GM23248 (cell line): Measurements from ENCODE around the gene FEM1B. TPM values are rescaled to one million over a fixed set of nuclear protein-coding genes. Genes with fewer than 3 reads are reported as not detected.

Source experiments
- DNase-seq: peaks from one replicate; pipeline ENCODE4 v3.0.0-alpha.2; 2015
- H2AFZ ChIP-seq: fragments of 200-600 bp; sonication (generic); 2 replicates; pipeline ENCODE4 v1.6.1; 2016; ENCODE audit warnings: antibody characterized with exemption
- H3F3A ChIP-seq: fragments of 200-600 bp; sonication (generic); 2 replicates; pipeline ENCODE4 v1.6.1; 2016; ENCODE audit warnings: mild to moderate bottlenecking, antibody characterized with exemption, mixed run types; ENCODE audit not compliant: insufficient read depth
- H3K27ac ChIP-seq: fragments of 200-600 bp; sonication (generic); 2 replicates; pipeline ENCODE4 v1.5.1; 2016; ENCODE audit warnings: mild to moderate bottlenecking
- H3K27me3 ChIP-seq: fragments of 200-600 bp; sonication (generic); replicated peaks from 2 replicates; pipeline ENCODE4 v1.6.1; 2016; ENCODE audit warnings: mild to moderate bottlenecking; ENCODE audit not compliant: insufficient read depth
- H3K36me3 ChIP-seq: fragments of 200-600 bp; sonication (generic); 2 replicates; pipeline ENCODE4 v1.6.1; 2016; ENCODE audit warnings: low read depth, mild to moderate bottlenecking
- H3K4me1 ChIP-seq: fragments of 200-600 bp; sonication (generic); 2 replicates; pipeline ENCODE4 v1.6.1; 2016; ENCODE audit warnings: mild to moderate bottlenecking; ENCODE audit not compliant: insufficient read depth
- H3K4me2 ChIP-seq: fragments of 200-600 bp; sonication (generic); one replicate; pipeline ENCODE4 v1.6.1; 2016; ENCODE audit warnings: mild to moderate bottlenecking; ENCODE audit not compliant: unreplicated experiment
- H3K4me3 ChIP-seq: fragments of 200-600 bp; sonication (generic); 2 replicates; pipeline ENCODE4 v1.5.1; 2016; ENCODE audit warnings: mild to moderate bottlenecking
- H3K79me2 ChIP-seq: fragments of 200-600 bp; sonication (generic); 2 replicates; pipeline ENCODE4 v1.6.1; 2016; ENCODE audit warnings: mild to moderate bottlenecking; ENCODE audit not compliant: insufficient read depth
- H3K9ac ChIP-seq: fragments of 200-600 bp; sonication (generic); 2 replicates; pipeline ENCODE4 v1.6.1; 2016; ENCODE audit warnings: mild to moderate bottlenecking
- H3K9me2 ChIP-seq: fragments of 200-600 bp; sonication (generic); 2 replicates; pipeline ENCODE4 v1.6.1; 2016; ENCODE audit warnings: mixed run types, mild to moderate bottlenecking, moderate library complexity; ENCODE audit not compliant: insufficient read depth
- H3K9me3 ChIP-seq: fragments of 200-600 bp; sonication (generic); one replicate; pipeline ENCODE4 v1.6.1; 2017; ENCODE audit warnings: low read depth
- H4K20me1 ChIP-seq: fragments of 200-600 bp; sonication (generic); 2 replicates; pipeline ENCODE4 v1.6.0; 2016; ENCODE audit not compliant: insufficient read depth
- EZH2 ChIP-seq: fragments of 200-600 bp; sonication (generic); IDR thresholded peaks from 2 replicates; pipeline ENCODE4 v1.6.1; 2018; ENCODE audit warnings: antibody characterized with exemption, mild to moderate bottlenecking; ENCODE audit not compliant: insufficient read depth, poor library complexity, severe bottlenecking
- EZH2phosphoT487 ChIP-seq: fragments of 200-600 bp; sonication (generic); IDR thresholded peaks from 2 replicates; pipeline ENCODE4 v1.6.1; 2018; ENCODE audit warnings: antibody characterized with exemption, moderate library complexity, mild to moderate bottlenecking, low read depth; ENCODE audit not compliant: insufficient read depth
- WGBS, 2 experiments: methylation state at CpG; one replicate each; pipeline ENCODE4 v1.1.6; 2015 to 2017; ENCODE audit warnings: low lambda C conversion rate in 2 of 2, low coverage in 1 of 2; ENCODE audit errors: missing lambda C conversion rate in 2 of 2; 5-methylcytosine and 5-hydroxymethylcytosine counted together
- in situ Hi-C: fragments of 300-500 bp; cut with MboI; formaldehyde crosslinking; loops from 2 replicates; pipeline ENCODE4 v1.15.0; 2020
- polyA plus RNA-seq: library from polyadenylated mRNA; unstranded; fragments of >200 nt; fragmentation: Nextera tagmentation; extraction: Ambion mirVana; gene quantifications from 2 replicates; pipeline ENCODE4 v1.2.1, GENCODE V29; 2016
- total RNA-seq: library from RNA; depleted of rRNA; stranded (reverse); fragments of >200 nt; shearing (Covaris generic); gene quantifications from 2 replicates; pipeline ENCODE4 v1.2.3, GENCODE V29; 2014

FEM1B gene
- total and polyA plus RNA-seq, 2 experiments from 2014 or later = 15.7 to 36.2 TPM

DNA sequence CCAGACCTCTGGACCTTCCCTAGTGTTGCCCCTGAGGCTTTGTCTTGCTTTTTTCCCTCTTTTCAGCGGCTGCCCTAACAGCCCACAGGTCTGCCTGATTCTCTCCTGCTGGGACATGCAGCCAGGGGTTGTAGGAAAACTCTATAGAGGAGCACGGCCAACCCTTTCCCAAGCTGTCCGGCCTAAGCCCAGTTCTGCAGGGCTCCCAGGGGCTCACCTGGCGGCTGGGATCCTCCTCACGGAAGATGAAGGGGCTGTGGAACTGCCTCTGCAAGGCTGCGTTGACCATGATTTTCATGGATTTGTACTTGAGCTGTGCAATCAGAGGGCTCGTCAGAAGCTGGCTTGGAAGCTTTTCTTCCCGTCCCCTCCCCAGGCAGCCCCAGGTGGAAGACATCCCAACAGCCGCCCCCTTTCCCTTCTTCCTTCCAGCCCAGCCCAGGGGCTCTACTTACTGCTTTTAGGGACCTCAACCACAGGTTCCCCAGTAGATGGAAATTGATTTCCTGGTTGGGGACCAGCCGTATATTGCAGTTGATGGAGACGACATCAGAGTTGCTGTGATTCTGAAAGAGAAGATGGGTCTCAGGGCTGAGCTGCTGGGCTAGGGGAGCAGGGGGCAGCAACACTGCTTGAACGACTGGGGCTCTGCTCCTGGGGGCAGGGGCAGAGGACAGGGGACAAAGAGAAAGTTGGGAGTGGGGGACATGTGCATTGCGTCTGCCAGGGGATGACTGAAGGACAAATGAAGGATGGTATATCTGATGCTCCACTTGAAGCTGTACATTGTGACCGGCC is 29.8 kb downstream of the FEM1B start:
- Histone ChIP-seq H3K9ac (no peak overlapping the region), H2AFZ (no peak overlapping the region), H3F3A (peaks cover 41% of the 10 kb centered on the region), H3K4me3 (no peak overlapping the region), H4K20me1 (no peaks in the 10 kb centered on the region), H3K36me3 (peaks cover 47% of the 10 kb centered on the region), H3K9me3 (no peaks in the 10 kb centered on the region), H3K79me2 (no peaks in the 10 kb centered on the region), H3K9me2 (no peaks in the 10 kb centered on the region), H3K4me1 (peaks cover 17% of the 10 kb centered on the region), H3K4me2 (no peak overlapping the region), H3K27ac (no peak overlapping the region), H3K27me3 (no peaks in the 10 kb centered on the region)
- no peak for DNase-seq
- in situ Hi-C loops = loop anchor here (10.0 kb wide), 1 partner anchor 237 kb away; no protein-coding TSS in a partner anchor
- no peak for TF ChIP-seq EZH2
- TF ChIP-seq EZH2phosphoT487 = no peak
- 67 to 72% methylated on average over 14 of the region's 14 CpGs for WGBS, 2 experiments

- H3F3A ChIP-seq = peaks cover 45% of the 10 kb centered on the region
- H4K20me1 ChIP-seq = no peaks in the 10 kb centered on the region
- no peaks in the 10 kb centered on the region for H3K79me2 ChIP-seq
- H3K4me3 ChIP-seq = no peak overlapping the region
- no peak for TF ChIP-seq EZH2
- TF ChIP-seq EZH2phosphoT487 = no peak
- H3K4me1 ChIP-seq = peaks cover 26% of the 10 kb centered on the region
- peak overlapping the region; percentile 25 for H3K27ac ChIP-seq
- in situ Hi-C loops = loop anchor here (10.0 kb wide), 1 partner anchor 236 kb away; no protein-coding TSS in a partner anchor
- no peak overlapping the region for H3K9ac ChIP-seq
- WGBS, 2 experiments = 42 to 44% methylated on average over 3 of the region's 3 CpGs
- peaks cover 54% of the 10 kb centered on the region for H3K36me3 ChIP-seq
- no peaks in the 10 kb centered on the region for H3K9me2 ChIP-seq
- H3K4me2 ChIP-seq = no peak overlapping the region
- no peaks in the 10 kb centered on the region for H3K27me3 ChIP-seq
- no peak for DNase-seq
- no peaks in the 10 kb centered on the region for H3K9me3 ChIP-seq
- no peak overlapping the region for H2AFZ ChIP-seq
Observed at GRCh38 chr15:68309024-68309423, 31.5 kb downstream of the FEM1B start.

- no peaks in the 10 kb centered on the region for H4K20me1 ChIP-seq
- no peak overlapping the region for H2AFZ ChIP-seq
- no peaks in the 10 kb centered on the region for H3K27me3 ChIP-seq
- peaks cover 19% of the 10 kb centered on the region for H3K4me1 ChIP-seq
- H3K27ac ChIP-seq = no peak overlapping the region
- H3K4me3 ChIP-seq = no peak overlapping the region
- H3F3A ChIP-seq = peaks cover 54% of the 10 kb centered on the region
- no peak for DNase-seq
- 73 to 75% methylated on average over 7 of the region's 7 CpGs for WGBS, 2 experiments
- TF ChIP-seq EZH2phosphoT487 = no peak
- no peak for TF ChIP-seq EZH2
- H3K4me2 ChIP-seq = no peak overlapping the region
- no peaks in the 10 kb centered on the region for H3K9me2 ChIP-seq
- peaks cover 54% of the 10 kb centered on the region for H3K36me3 ChIP-seq
- no peaks in the 10 kb centered on the region for H3K9me3 ChIP-seq
- no peak overlapping the region for H3K9ac ChIP-seq
- no peaks in the 10 kb centered on the region for H3K79me2 ChIP-seq
- in situ Hi-C loops = no loop called here
Observed at GRCh38 chr15:68310178-68310803, 32.7 kb downstream of the FEM1B start.

GRCh38 chr15:68310804-68311463 is 33.4 kb downstream of the FEM1B start:
- TF ChIP-seq EZH2phosphoT487 = no peak
- no peak for TF ChIP-seq EZH2

More at GRCh38 chr15:68310804-68311463, 33.4 kb downstream of the FEM1B start:
- in situ Hi-C loops = no loop called here
- peaks cover 54% of the 10 kb centered on the region for H3K36me3 ChIP-seq
- no peak overlapping the region for H3K27ac ChIP-seq
- 88% methylated on average over 16 to 22 of the region's 22 CpGs for WGBS, 2 experiments
- H3K9me3 ChIP-seq = no peaks in the 10 kb centered on the region
- H2AFZ ChIP-seq = no peak overlapping the region
- peaks cover 19% of the 10 kb centered on the region for H3K4me1 ChIP-seq
- no peaks in the 10 kb centered on the region for H3K9me2 ChIP-seq
- no peak for DNase-seq
- no peaks in the 10 kb centered on the region for H3K27me3 ChIP-seq
- H4K20me1 ChIP-seq = no peaks in the 10 kb centered on the region
- no peak overlapping the region for H3K4me3 ChIP-seq
- no peak overlapping the region for H3K9ac ChIP-seq
- no peak overlapping the region for H3K4me2 ChIP-seq
- H3K79me2 ChIP-seq = no peaks in the 10 kb centered on the region
- H3F3A ChIP-seq = peaks cover 56% of the 10 kb centered on the region
